Astrocyte of the cerebellum (primary cell): ENCODE data around the gene WWC2.

Source experiments
- DNase-seq: peaks from one replicate; pipeline ENCODE4 v3.0.0-alpha.2; 2011; ENCODE audit warnings: low read depth
- H3K4me3 ChIP-seq: 2 replicates; pipeline ENCODE4 v1.5.1; 2011; ENCODE audit warnings: mild to moderate bottlenecking, low read depth, low read length, moderate library complexity
- CTCF ChIP-seq: IDR thresholded peaks from 2 replicates; pipeline ENCODE4 v1.5.1; 2012; ENCODE audit warnings: low read length, low read depth, moderate library complexity, mild to moderate bottlenecking; ENCODE audit errors: missing control alignments
- in situ Hi-C: cut with HindIII; loops from 2 replicates; pipeline ENCODE4 v1.10.0; 2017; ENCODE audit warnings: low sequenced_read_pairs

WWC2 gene

GRCh38 chr4:183153190-183153916, 54.3 kb downstream of the WWC2 start:
- no peak for TF ChIP-seq CTCF
- no peak overlapping the region for H3K4me3 ChIP-seq
- in situ Hi-C loops = no loop called here
- DNase-seq = no peak

GRCh38 chr4:183154701-183155391, 55.8 kb downstream of the WWC2 start:
- no peak overlapping the region for H3K4me3 ChIP-seq
- no peak for DNase-seq
- no peak for TF ChIP-seq CTCF
- in situ Hi-C loops = no loop called here

GRCh38 chr4:183155450-183156184, 56.6 kb downstream of the WWC2 start:
- no peak for TF ChIP-seq CTCF
- H3K4me3 ChIP-seq = no peak overlapping the region
- no peak for DNase-seq
- in situ Hi-C loops = no loop called here

- DNase-seq = no peak
- no peak overlapping the region for H3K4me3 ChIP-seq
- in situ Hi-C loops = no loop called here
- TF ChIP-seq CTCF = no peak
Measured at GRCh38 chr4:183157215-183157614, 58.2 kb downstream of the WWC2 start.

- TF ChIP-seq CTCF = no peak
- peak; percentile 23 for DNase-seq
- H3K4me3 ChIP-seq = no peak overlapping the region
- in situ Hi-C loops = no loop called here
Measured at GRCh38 chr4:183158062-183158461, 59.0 kb downstream of the WWC2 start.

GRCh38 chr4:183161630-183162029, 62.6 kb downstream of the WWC2 start:
- TF ChIP-seq CTCF = no peak
- no peak for DNase-seq
- in situ Hi-C loops = no loop called here
- no peak overlapping the region for H3K4me3 ChIP-seq
